SK-N-SH treated with all-trans-retinoic acid at 6 μM for 48 hours (cell line): ENCODE data around the gene SMARCA2.

Experiments
- BACH2 ChIP-seq: fragments of 250-450 bp; sonication (Bioruptor Pico); IDR thresholded peaks from 2 replicates; pipeline ENCODE4 v1.9.0; 2021; ENCODE audit warnings: mild to moderate bottlenecking, borderline replicate concordance
- OSR1 ChIP-seq: fragments of 250-450 bp; sonication (Bioruptor Pico); IDR thresholded peaks from 2 replicates; pipeline ENCODE4 v1.8.0; 2022; ENCODE audit warnings: moderate library complexity, mild to moderate bottlenecking, inconsistent platforms
- SNAI2 ChIP-seq: fragments of 250-450 bp; sonication (Bioruptor Pico); IDR thresholded peaks from 2 replicates; pipeline ENCODE4 v1.5.0; 2020; ENCODE audit warnings: mild to moderate bottlenecking, moderate library complexity
- TCF4 ChIP-seq: fragments of 250-450 bp; sonication (Bioruptor Pico); IDR thresholded peaks from 2 replicates; pipeline ENCODE4 v1.8.0; 2021; ENCODE audit warnings: mild to moderate bottlenecking, moderate library complexity, borderline replicate concordance
- ZNF70 ChIP-seq: fragments of 450-650 bp; formaldehyde crosslinking; IDR thresholded peaks from 2 replicates; pipeline ENCODE4 v1.5.0; 2020; ENCODE audit warnings: mild to moderate bottlenecking, moderate library complexity
- ZNF8 ChIP-seq: fragments of 450-650 bp; formaldehyde crosslinking; IDR thresholded peaks from 2 replicates; pipeline ENCODE4 v1.5.0; 2020; ENCODE audit warnings: mild to moderate bottlenecking, moderate library complexity
- TF ChIP-seq, protein P1 (sequence below): fragments of 250-450 bp; sonication (Bioruptor Pico); IDR thresholded peaks from 2 replicates; pipeline ENCODE4 v1.5.1; 2020; ENCODE audit warnings: low read depth, mild to moderate bottlenecking, moderate library complexity
- TF ChIP-seq, protein P2 (sequence below): fragments of 250-450 bp; sonication (Bioruptor Pico); IDR thresholded peaks from 2 replicates; pipeline ENCODE4 v1.8.0; 2020; ENCODE audit warnings: mild to moderate bottlenecking, moderate library complexity, borderline replicate concordance
- TF ChIP-seq, protein P3 (sequence below): fragments of 250-450 bp; sonication (Bioruptor Pico); IDR thresholded peaks from 2 replicates; pipeline ENCODE4 v1.8.0; 2021; ENCODE audit warnings: low read depth, mild to moderate bottlenecking, moderate library complexity, borderline replicate concordance
- TF ChIP-seq, protein P4 (sequence below): fragments of 250-450 bp; sonication (Bioruptor Pico); IDR thresholded peaks from 2 replicates; pipeline ENCODE4 v1.5.1; 2021; ENCODE audit warnings: mild to moderate bottlenecking, moderate library complexity

DNA sequence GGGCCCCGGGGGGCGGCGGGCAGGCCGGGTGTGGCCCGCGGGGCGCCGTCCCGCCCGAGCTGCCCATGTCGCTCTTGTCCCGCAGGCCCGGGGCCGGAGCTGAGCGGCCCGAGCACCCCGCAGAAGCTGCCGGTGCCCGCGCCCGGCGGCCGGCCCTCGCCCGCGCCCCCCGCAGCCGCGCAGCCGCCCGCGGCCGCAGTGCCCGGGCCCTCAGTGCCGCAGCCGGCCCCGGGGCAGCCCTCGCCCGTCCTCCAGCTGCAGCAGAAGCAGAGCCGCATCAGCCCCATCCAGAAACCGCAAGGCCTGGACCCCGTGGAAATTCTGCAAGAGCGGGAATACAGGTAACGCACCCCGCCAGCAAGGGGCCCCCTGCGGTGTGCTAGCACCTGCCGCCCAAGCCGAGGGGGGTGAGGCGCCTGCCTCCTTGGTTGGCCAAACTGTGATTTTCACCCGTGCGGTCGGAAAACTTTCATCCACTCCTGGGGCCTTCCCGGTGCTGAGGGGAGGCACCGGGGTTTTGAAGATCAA is 32.1 kb downstream of the SMARCA2 start:
- TF ChIP-seq ZNF70 (CRISPR knock-in tag) (no peak), TCF4 (no peak), BACH2 (CRISPR knock-in tag) (no peak), SNAI2 (CRISPR knock-in tag) (no peak), OSR1 (CRISPR knock-in tag) (no peak), ZNF8 (CRISPR knock-in tag) (no peak)
- TF ChIP-seq, protein P1, sequence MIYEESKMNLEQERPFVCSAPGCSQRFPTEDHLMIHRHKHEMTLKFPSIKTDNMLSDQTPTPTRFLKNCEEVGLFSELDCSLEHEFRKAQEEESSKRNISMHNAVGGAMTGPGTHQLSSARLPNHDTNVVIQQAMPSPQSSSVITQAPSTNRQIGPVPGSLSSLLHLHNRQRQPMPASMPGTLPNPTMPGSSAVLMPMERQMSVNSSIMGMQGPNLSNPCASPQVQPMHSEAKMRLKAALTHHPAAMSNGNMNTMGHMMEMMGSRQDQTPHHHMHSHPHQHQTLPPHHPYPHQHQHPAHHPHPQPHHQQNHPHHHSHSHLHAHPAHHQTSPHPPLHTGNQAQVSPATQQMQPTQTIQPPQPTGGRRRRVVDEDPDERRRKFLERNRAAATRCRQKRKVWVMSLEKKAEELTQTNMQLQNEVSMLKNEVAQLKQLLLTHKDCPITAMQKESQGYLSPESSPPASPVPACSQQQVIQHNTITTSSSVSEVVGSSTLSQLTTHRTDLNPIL (CRISPR knock-in tag): no peak
- TF ChIP-seq, protein P2, sequence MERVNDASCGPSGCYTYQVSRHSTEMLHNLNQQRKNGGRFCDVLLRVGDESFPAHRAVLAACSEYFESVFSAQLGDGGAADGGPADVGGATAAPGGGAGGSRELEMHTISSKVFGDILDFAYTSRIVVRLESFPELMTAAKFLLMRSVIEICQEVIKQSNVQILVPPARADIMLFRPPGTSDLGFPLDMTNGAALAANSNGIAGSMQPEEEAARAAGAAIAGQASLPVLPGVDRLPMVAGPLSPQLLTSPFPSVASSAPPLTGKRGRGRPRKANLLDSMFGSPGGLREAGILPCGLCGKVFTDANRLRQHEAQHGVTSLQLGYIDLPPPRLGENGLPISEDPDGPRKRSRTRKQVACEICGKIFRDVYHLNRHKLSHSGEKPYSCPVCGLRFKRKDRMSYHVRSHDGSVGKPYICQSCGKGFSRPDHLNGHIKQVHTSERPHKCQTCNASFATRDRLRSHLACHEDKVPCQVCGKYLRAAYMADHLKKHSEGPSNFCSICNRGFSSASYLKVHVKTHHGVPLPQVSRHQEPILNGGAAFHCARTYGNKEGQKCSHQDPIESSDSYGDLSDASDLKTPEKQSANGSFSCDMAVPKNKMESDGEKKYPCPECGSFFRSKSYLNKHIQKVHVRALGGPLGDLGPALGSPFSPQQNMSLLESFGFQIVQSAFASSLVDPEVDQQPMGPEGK (CRISPR knock-in tag): no peak
- TF ChIP-seq, protein P3, sequence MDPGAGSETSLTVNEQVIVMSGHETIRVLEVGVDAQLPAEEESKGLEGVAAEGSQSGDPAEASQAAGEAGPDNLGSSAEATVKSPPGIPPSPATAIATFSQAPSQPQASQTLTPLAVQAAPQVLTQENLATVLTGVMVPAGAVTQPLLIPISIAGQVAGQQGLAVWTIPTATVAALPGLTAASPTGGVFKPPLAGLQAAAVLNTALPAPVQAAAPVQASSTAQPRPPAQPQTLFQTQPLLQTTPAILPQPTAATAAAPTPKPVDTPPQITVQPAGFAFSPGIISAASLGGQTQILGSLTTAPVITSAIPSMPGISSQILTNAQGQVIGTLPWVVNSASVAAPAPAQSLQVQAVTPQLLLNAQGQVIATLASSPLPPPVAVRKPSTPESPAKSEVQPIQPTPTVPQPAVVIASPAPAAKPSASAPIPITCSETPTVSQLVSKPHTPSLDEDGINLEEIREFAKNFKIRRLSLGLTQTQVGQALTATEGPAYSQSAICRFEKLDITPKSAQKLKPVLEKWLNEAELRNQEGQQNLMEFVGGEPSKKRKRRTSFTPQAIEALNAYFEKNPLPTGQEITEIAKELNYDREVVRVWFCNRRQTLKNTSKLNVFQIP (CRISPR knock-in tag): no peak
- TF ChIP-seq, protein P4, sequence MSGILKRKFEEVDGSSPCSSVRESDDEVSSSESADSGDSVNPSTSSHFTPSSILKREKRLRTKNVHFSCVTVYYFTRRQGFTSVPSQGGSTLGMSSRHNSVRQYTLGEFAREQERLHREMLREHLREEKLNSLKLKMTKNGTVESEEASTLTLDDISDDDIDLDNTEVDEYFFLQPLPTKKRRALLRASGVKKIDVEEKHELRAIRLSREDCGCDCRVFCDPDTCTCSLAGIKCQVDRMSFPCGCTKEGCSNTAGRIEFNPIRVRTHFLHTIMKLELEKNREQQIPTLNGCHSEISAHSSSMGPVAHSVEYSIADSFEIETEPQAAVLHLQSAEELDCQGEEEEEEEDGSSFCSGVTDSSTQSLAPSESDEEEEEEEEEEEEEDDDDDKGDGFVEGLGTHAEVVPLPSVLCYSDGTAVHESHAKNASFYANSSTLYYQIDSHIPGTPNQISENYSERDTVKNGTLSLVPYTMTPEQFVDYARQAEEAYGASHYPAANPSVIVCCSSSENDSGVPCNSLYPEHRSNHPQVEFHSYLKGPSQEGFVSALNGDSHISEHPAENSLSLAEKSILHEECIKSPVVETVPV: no peak
